Astrocyte of the hippocampus (primary cell): ENCODE measurements around the gene TERT.

Experiments
- DNase-seq: peaks from one replicate; pipeline ENCODE4 v3.0.0; 2011; ENCODE audit warnings: low read depth, low spot score

TERT gene

DNA sequence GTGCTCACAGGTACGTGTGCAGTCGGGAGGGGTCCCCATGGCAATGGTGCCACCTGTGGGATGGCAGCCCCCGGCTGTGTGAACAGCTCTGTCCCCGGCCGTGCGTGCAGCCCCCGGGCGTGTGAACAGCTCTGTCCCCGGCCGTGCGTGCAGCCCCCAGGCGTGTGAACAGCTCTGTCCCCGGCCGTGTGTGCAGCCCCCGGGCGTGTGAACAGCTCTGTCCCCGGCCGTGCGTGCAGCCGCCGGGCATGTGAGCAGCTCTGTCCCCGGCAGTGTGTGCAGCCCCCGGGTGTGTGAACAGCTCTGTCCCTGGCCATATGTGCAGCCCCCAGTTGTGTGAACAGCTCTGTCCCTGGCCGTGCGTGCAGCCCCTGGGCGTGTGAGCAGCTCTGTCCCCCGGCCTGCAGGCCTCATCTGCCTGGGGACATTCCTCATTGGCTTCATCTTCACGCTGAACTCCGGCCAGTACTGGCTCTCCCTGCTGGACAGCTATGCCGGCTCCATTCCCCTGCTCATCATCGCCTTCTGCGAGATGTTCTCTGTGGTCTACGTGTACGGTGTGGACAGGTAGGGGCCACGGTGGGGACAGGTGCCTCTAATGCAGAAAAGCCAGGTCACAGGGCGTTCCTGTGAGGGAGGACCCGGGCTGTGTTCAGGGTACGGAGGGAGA, 75.6 kb downstream of the TERT start:
- no peak for DNase-seq

DNA sequence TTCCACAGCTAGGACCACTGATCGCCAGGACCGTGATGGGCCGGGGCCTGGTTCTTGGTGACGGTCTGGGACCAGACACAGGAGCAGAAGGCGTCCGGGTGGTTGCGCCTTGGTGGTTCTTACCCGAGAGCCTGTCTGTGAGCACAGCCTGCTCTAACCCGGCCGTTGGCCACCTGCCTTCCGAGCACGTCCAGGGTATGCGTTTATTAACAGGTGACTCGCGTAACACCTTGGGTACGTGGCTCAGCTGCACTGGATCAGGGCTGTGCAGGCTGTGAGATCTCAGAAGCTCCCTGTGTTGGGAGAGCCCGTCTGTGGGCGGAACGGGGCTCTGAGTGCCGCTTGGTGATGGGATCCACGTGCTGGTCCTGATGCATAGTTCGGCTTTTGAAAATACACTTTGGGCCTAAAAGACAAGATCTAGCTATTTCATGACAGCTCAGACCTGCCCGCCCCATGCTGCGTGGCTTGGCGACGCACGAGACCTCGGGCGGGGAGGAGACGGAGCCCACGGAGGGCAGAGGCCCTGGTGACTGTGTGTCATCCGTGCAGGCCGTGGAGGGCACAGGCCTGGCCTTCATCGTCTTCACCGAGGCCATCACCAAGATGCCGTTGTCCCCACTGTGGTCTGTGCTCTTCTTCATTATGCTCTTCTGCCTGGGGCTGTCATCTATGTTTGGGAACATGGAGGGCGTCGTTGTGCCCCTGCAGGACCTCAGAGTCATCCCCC, 76.4 kb downstream of the TERT start:
- DNase-seq, result no peak

DNA sequence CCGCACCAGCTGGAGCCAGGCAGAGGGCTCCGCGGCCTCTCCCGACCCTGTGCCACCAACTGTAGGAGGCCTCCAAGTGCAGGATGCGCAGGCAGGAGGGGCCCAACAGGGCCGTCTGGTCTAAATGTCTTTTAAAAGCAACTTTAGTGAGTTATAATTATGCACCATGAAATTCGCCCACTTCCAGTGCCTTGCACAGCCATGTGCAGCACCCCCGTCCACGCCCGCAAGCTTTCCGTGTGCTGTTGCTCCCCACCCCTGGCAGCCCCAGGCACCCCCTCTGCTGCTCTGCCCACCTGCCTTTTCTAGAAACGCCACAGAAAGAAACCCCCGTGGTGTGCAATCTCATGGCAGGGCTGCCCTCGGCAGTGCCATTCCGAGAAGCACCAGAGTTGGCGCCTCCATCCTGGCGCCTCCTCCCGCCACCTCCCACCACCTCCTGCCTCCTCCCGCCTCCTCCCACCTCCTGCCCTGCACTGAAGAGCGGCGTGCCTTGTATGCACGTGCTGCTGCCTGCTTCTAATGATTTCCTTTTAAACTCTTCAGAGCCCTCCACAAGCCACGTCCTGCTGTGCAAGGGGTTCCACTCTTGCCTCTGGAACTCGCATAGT, 77.2 kb downstream of the TERT start:
- DNase-seq, result no peak

DNA sequence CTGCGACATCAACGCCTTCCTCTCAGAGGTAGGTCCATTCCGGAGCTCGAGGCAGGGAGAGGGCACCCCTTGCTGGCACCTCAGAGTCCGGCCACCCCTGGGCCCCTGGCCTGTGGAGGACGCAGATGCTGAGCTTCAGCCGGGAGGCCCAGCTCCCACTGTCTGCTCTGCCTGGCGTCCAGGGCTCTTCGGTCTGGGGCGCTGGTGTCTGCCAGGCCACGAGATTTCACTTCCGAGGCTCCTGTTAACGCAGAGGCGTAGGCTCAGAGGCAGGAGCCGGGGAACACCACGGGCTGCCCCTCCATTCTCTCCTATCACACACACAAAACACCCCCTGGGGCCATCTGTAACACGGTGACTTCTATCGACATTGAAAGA, 78.0 kb downstream of the TERT start:
- no peak for DNase-seq

DNA sequence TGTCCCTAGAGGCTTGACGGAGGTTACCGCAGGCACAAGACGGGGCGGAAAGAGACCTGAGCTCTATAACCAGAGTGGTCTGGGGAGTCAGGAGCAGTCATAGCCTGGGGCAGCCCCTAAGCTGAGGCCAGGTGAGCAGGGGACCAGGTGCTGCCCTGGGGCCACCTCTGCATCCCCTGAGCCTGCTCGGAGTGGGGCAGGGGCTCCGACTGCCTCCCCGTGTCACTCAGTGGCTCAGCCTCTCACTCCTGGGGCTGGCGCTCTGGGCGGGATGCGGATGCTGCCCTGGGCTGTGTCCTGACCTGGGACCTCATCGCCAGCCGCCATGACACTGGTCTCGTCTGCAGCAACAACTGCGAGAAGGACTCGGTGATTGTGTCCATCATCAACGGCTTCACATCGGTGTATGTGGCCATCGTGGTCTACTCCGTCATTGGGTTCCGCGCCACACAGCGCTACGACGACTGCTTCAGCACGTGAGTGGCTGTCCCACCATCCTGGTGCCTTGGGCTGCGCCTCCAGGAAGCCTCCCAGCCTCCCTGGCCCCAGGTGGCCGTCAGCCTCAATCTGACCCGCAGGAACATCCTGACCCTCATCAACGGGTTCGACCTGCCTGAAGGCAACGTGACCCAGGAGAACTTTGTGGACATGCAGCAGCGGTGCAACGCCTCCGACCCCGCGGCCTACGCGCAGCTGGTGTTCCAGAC, 78.5 kb downstream of the TERT start:
- no peak for DNase-seq

DNA sequence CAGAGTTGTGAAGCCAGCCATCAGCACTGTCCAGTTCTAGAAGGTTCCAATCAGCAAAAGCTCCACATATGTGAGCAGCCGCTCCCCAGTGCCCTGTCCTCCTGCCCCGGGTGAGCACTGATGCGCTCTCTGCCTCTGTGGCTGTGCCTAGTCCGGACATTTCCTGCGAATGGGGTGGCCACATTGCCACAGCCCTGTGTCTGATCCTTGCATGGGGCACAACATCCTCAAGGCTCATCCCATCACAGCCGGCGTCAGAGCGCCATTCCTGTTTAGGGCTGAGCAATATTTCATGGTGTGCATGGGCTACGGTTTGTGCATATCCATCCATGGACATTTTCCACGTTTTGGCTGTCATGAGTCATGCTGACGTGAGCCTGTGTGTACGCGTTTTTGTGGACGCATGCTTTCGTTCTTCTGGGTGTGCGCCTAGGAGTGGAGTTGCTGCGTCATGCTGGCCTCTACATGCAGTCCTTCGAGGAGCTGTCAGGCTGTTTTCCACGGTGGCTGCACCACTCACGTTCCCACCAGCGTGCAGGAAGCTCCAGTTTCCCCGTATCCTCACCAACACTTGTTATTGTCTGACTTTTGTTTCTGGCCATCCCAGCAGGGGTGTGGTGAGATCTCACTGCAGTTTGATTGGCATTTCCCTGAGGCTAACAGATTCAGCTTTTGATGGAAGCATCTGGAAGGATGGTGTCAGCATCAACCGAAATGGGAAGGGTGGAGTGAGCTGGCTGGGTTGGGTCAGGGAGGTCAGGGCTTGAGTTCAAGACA, 79.4 kb downstream of the TERT start:
- no peak for DNase-seq

DNA sequence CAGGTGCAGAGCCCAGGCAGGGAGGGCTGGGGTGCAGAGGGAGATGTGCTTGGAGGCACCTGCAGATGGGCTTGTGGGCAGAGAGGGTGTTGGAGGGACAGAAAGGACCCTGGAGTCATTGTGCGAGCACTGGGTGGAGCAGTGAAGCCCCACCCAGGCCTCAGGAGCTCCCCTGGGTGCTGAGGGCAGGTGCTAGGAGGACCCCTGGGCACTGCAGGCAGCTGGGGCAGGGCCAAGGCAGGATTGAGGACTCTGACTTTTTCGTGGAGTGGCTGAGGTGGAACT, 80.0 kb downstream of the TERT start:
- no peak for DNase-seq

DNA sequence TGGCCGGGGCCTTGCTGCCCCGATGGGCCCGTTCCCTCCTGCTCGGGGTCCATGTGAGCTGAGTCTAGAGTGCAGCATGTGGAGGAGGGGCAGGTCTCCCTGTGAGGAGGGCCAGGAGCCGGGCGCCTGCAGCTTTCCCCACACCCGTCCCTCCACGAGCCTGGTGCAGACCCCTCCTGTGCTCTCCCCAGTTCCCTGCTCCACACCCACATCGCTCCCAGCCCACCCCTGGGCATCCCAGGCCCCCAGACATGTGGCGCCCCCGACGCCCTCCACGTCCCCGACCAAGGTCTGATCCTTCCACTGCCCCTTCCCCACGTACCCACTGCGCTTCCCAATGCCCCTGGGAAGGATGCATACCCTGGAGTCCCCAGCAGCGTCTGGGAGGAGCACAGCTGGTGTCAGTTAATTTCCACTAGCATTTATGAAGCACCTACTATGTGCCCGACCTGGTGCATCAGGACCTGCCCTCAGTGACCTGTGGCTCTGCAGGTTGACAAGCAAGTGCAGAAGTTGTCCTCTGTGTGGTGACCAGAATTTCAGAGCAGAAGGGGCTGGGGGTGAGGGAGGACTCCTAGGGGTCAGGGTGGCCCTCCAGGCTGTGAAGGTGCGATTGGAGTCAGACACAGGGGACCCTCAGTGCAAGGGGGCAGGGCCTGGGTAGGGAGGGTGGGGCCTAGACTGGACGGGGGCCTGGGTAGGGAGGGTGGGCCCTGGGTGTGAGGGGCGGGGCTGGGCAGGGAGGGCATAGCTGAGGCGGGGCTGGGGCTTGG, 80.5 kb downstream of the TERT start:
- DNase-seq, result no peak

DNA sequence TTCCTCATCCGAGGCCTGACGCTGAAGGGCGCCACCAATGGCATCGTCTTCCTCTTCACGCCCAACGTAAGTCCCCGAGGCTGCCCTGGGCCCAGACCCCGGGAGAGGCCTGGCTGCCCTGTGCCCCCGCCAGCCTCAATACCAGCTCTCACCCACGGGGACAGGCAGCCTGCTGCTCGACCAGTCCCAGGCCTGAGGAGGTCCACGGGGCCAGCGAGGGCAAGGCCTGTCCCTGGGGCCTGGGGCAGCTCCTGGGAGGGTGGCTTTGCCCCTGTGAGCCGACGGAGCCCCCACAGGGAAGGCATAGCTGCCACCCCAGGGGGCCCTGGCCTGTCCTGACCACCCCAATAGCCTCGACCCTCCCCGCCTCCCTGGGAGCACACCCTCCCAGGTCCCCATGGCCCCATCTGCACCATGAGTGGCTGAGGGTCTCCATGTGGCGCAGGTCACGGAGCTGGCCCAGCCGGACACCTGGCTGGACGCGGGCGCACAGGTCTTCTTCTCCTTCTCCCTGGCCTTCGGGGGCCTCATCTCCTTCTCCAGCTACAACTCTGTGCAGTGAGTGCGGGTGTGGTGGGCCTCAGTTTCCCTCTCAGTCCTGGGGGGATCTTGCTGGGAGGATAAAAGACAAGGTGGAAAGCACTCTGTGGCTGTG, 81.2 kb downstream of the TERT start:
- no peak for DNase-seq

DNA sequence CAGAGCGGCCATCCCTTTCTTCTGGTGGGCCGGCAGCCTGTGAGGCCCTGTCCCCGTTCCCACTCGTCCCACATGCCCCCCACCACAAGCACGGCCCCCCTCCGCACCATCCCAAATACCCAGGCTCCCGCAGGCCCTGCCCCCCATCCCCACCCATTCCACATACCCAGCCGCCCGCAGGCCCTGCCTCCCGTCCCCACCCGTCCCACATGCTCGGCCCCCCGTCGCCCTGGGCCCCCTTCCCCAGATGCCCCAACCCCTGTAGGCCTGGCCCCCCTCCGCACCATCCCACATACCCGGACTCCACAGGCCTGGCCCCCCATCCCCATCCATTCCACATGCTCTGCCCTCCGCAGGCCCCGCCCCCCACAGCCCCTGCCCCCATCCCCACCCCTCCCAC, 82.0 kb downstream of the TERT start:
- DNase-seq, result no peak

DNA sequence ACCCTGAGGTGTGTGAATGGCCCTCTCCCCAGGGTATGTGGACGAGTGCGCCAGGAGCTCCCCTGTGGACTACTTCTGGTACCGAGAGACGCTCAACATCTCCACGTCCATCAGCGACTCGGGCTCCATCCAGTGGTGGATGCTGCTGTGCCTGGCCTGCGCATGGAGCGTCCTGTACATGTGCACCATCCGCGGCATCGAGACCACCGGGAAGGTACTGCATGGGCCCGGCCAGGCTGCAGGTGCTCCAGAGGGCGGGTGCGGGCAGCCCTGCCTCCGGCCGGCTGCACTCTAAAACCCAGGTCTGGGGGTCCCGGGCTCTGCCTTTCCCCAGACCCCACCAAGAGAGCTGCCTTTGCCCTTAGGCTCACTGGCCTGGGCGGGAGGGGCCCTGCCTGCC, 82.6 kb downstream of the TERT start:
- DNase-seq, result no peak

DNA sequence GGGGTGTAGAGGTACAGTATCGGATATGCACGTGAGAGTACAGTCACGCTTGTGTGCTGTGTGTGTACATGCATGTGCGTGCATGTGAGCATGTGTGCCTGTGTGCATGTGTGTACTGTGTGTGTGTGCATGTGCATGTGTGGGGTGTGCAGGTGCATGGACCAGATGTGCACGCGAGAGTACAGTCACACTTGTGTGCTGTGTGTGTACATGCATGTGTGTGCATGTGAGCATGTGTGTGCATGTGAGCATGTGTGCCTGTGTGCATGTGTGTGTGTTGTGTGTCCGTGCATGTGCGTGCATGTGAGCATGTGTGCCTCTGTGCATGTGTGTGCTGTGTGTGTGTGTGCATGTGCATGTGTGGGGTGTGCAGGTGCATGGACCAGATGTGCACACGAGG, 83.2 kb downstream of the TERT start:
- no peak for DNase-seq

DNA sequence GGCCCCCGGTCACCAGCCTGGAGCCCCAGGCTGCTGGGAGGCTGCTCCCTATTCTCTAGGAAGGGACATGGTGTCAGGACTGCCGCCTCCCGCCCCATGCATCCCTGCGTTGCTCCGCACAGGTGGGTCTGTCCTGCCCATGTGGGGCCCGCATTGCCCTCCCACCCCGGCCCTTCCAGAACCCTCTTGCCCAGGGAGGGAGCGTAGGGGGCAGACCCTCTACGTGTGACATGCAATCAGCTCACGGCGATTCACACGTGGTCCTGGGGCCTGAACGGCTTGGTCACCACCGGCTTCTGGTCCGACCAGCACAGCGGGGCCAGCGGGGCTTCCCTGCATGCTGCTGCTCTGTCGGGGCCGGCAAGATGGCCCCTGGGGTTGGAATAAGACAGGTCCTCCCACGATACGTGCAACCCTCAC, 84.0 kb downstream of the TERT start:
- DNase-seq, result no peak

DNA sequence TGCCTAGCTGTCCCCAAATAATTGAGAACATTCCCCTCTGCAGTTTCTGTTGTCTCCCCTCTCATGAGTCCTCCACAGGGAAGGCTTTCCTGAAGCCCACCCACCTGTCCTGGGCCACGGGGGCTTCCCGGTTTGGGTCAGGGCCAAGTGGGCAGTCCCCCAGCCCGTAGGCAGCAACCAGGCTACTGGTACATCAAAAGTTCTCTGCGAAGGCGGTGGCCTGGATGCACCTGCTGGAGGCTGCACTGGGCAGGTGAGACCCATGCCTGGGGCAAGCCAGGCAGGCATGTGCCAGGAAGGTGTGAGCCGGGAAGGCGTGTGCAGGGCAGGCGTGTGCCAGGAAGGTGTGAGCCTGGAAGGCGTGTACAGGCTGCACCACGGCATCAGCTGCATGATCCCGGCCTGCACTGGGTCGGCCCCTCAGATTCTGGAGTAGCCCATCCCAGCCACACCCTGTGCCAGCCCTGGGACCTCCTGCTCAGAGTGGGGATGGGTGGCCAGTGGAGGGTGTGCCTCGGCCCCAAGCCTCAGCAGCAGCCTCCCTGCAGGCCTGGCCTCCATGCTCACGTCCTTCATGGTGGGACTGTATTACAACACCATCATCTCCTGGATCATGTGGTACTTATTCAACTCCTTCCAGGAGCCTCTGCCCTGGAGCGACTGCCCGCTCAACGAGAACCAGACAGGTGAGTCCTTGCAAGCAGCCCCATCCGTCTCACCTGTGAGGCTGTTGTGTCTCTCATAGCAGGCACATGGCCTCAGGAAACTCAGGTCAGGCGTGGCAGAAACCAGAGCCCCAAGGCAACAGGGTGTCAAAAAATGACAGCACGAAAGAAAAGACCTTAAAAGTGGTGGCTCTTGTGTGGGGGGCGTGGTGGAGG, 84.7 kb downstream of the TERT start:
- DNase-seq, result no peak

DNA sequence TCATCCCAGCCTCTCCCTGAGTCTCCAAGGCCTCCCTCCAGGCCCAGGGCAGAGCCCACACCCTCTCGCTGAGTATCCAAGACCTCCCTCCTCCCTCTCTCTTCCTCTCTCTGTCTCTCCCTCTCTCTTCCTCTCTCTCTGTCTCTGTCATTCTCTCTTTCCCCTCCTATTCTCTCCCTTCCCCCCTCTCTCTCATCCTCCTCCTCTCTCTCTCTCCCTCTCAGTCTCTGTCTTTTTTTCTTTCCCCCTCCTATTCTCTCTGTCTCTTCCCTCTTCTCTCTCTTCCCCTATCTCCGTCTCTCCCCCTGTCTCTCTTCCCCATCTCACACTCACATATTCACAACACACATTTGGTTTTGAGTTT, 85.4 kb downstream of the TERT start:
- no peak for DNase-seq

DNA sequence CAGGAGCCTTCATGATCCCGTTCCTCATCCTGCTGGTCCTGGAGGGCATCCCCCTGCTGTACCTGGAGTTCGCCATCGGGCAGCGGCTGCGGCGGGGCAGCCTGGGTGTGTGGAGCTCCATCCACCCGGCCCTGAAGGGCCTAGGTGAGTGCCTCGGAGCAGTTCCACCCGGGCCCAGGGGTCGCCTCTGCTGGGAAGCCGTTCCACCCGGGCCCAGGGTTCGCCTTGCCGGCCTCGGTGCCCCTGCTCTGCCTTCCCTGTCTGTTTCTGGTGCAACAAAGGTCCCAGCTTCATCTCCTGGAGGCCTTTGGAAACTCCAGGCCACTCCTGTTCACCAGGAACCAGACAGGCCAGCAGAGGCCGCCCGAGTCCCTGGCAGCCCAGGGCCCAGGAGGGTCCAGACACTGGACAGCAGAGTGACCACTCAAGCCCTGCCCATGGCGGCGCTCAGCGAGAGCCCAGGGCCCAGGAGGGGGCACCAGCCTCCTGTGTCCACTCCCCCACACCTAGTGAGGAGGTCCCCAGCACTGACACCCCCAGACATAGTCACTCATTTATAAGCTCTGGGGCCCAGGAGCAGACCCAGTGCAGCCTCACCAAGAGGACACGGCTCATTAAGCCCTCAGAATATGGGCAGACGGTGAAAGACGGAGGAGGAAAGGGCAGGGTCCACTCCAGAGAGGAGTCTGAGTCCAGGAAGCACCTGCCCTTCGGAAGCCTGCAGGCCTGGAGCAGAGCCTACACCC, 86.0 kb downstream of the TERT start:
- peak; percentile 47 for DNase-seq

DNA sequence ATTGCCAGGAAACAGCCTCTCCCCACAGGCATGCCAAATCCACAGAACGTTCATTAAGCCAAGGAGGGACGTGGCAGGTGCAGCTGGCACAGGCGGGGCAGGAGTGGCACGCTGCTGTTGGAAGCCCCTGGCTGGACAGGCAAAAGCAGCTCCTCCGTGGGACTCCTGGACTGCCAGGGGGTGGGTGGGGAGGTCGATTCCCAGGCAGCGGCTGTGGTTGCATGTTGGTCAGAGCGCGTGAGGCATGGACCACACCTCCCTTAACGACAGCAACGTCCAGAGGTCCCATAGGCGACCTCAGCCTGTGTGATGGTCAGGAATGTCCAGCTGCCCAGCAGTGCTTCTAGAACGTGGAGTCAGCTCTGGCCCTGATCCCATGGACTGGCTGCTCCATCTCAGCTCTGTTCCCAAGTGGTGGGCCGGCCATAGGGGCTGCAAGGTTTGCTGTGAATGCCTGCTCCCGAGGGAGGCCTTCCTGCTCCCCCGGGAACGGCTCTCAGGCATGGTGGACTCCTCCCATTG, 86.6 kb downstream of the TERT start:
- DNase-seq, result no peak

DNA sequence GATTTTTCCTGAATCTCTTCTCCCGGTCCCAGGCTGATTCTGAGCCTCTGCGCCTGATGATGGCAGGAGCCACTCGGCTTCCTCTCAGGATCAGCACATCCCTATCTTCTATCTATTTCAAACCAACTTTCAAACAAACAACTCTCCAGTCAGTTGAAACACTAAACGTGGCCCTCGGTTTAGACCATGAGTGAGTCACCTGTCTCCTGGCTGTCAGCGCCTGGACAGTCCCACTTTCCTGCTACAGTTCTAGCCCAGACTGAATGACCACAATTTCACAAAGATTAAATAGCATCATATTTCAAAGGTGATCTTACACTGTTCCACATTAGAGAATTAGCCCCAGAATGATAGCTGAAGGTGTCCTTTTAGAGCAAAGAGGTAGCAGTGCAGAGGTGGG, 87.3 kb downstream of the TERT start:
- no peak for DNase-seq
